Fibroblast of skin of right quadriceps (primary cell): ENCODE results near the gene CCL1.

Experiments used
- DNase-seq: peaks from one replicate; pipeline ENCODE4 v3.0.0-alpha.2; 2013

The CCL1 gene

GRCh38 chr17:34356194-34356593, 6.8 kb downstream of the CCL1 start, which contains the start of gene CCL13:
TSS of gene CCL13 (plus strand) at chr17:34356480. CDS start at chr17:34356527, 47 bp downstream.
- no peak for DNase-seq

DNA sequence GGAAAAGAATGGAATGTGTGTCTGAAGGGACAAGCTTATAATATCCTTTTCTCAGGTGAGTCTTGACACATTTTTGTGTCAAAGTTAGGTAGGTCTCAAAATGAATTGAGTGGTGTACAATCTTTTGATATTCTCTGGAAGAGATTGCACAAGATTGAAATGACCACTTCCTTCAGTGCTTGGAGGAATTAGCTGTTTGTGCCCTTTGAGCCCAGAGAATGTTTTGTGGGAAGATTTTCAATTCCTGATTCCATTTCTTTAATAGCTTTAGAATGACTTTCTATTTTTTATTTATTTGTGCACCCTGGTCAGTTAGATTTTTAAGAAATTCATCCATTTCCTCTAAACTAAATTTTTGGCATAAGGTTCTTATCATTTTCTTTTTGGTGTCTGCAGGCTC, 8.4 kb downstream of the CCL1 start:
- DNase-seq = no peak

DNA sequence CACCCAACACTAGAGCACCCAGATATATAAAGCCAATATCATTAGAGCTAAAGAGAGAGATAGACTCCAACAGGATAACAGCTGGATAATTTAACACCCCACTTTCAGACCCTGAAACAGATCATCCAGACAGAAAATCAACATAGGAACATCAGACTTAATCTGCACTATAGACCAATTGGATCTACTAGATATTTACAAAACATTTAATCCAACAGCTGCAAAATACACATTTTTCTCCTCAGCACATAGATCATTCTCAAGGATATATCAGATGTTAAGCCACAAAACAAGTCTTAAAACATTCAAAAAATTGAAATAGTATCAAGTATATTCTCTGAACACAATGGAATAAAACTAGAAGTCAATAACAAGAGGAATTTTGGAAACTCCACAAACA, 10.8 kb downstream of the CCL1 start:
- DNase-seq = no peak

DNA sequence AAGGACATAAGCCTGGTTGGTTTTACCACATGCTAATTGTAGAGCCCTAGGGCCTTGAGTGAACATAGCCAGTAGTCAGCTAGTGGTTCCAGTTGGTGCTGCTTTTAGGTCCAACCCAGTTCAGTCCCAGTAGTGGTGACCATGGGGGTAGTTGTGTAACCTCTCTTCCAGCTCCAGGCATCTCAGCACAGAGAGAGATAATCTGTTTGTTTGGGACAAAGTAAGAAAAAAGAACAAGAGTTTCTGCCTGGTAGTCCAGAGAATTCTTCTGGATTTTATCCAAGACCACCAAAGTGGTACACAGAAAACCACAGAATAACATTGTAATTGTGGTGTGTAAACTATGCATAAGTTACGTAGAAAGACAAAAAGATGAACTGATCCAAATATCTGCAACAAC, 11.9 kb downstream of the CCL1 start:
- no peak for DNase-seq

DNA sequence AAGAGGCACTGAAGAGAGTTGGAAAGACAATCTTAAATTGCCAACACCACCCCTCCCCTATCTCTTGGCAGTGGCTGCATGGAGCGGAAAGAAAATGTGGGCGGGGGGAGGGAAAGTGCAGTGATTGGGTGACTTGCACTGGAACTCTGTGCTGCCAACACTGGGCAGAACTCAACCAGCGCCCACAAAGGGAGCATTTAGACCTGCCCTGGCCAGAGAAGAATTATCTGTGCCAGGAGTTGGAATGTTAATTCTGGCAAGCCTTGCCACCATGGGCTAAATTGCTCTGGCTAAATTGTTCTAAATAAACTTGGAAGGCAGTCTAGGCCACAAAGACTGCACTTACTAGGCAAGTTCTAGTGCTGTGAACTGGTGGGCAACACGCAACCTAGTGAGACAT, 13.3 kb downstream of the CCL1 start:
- DNase-seq = no peak

DNA sequence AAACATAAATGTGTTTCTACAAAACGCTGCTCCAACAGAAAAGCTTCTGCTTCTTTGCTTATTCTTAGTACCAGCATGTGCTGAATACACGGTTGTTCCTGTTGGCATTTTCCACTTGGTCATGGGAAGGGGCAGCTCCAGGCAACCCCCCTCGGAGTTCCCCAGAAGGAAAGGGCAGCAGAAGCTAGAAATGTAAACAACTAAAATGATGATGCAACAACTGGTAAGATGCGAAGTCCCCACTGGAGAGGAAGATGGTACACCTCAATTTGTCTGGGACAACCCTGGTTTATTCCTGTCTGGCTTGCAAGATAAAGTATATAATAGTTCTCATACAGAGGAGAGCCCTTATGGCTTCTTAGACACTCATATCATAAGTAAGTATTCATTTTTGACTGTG, 16.0 kb downstream of the CCL1 start:
- no peak for DNase-seq

DNA sequence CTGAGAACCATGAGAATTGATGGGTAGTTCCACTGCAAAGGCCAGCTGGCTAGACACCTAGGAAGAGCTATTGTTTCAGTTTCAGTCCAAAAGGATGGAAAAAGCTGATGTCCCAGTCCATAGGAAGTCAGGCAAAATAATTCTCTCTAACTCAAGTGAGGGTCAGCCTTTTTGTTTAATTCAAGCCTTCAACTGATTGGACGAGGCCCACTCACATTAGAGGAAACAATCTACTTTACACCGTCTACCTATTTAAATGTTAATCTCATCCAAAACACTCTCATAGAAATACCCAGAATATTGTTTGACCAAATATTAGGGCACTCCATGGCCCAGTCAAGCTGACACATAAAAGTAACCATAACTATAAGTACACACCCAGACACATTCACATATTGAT, 21.1 kb downstream of the CCL1 start:
- DNase-seq = no peak

DNA sequence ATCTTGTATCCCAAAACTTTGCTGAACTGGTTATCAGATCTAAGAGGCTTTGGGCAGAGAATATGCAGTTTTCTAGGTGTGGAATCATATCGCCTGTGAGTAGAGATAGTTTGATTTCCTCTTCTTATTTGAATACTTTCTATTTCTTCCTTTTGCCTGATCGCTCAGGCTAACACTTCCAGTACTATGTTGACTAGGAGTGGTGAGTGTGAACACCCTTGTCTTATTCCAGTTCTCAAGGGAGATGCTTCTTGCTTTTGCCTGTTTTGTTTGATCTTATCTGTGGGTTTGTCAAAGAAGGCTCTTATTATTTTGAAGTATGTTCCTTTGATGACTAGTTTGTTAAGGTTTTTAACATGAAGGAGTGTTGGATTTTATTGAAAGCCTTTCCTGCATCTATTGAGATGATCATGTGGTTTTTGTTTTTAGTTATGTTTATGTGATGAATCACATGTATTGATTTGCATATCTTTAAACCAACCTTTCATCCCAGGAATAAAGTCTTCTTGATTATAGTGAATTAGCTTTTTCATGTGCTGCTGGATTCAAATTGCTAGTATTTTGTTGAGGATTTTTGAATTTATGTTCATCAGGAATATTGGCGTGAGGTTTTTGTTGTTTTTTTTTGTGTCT, 23.8 kb downstream of the CCL1 start:
- DNase-seq = no peak

- no peak for DNase-seq
Measured at GRCh38 chr17:34337701-34338100, 25.3 kb downstream of the CCL1 start.

DNA sequence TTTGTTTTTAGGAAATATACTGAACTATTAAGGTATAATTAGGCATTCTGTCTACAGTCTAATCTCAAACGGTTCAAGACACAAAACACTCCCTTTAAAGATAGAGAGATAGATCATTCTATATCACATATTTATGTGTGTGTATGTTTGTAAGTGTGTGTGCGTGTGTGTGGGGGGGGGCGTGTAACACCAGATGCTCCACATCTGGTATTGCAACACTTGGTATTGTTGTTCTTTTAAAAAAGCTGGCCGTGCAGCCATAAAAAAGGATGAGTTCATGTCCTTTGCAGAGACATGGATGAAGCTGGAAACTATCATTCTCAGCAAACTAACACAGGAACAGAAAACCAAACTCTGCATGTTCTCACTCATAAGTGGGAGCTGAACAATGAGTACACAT, 35.5 kb downstream of the CCL1 start:
- DNase-seq = peak; percentile 19

DNA sequence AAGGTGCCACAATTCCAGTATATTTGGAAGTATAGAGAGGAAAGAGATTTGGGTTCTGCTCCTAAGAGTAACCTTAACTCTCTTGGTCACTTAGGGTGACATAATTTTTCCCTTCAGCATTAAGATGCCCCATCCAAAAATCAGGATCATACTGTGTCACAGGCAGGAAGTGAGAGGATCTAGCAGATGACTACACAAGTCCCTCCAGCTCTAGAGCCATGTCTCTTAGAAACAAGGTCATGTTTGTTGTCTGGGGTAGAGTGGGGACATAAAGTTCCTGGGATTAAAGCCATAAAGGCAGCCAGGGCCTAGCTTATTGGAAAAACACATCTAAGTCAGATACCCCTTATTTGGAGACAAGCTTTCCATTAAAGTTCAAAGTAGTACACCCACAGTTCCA, 41.1 kb downstream of the CCL1 start:
- no peak for DNase-seq

DNA sequence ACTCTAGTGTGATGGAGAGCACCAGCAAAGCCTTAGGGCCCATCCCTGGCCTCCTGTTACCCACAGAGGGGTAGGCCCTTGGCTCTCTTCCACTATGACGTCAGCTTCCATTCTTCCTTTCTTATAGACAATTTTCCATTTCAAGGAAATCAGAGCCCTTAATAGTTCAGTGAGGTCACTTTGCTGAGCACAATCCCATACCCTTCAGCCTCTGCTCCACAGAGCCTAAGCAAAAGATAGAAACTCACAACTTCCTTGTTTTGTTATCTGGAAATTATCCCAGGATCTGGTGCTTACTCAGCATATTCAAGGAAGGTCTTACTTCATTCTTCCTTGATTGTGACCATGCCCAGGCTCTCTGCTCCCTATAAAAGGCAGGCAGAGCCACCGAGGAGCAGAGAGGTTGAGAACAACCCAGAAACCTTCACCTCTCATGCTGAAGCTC, 44.0 kb downstream of the CCL1 start, which contains the start of gene CCL8:
Gene CCL8 (plus strand): TSS at position 397 of the 445 bp plus-strand sequence. CDS start 67 bp downstream, outside the sequence.
- DNase-seq = no peak

- DNase-seq = no peak
Measured at GRCh38 chr17:34318474-34318873, 44.6 kb downstream of the CCL1 start.

GRCh38 chr17:34314279-34314678, 48.8 kb downstream of the CCL1 start:
- peak; percentile 61 for DNase-seq

GRCh38 chr17:34313164-34313563, 49.9 kb downstream of the CCL1 start:
- DNase-seq = peak; percentile 49

GRCh38 chr17:34312080-34312479, 51.0 kb downstream of the CCL1 start:
- peak; percentile 85 for DNase-seq

- DNase-seq = no peak
Measured at GRCh38 chr17:34311291-34311690, 51.7 kb downstream of the CCL1 start.
